SK-N-SH treated with all-trans-retinoic acid at 6 μM for 48 hours (cell line): ENCODE results near the gene SUSD3.
"Not testable (repeated sequence)": the region's sequence is repeated elsewhere in the genome, so short reads cannot be mapped to it uniquely, and the experiment has no call there.

Experiments
- ATAC-seq: fragments of 200-7000 bp; cut with Tn5 transposase; 3 replicates; pipeline ENCODE4 v1.9.1; 2020; ENCODE audit warnings: mild to moderate bottlenecking, moderate library complexity
- ARNTL ChIP-seq: fragments of 450-650 bp; formaldehyde crosslinking; IDR thresholded peaks from 2 replicates; pipeline ENCODE4 v1.5.0; 2020; ENCODE audit warnings: low read depth, mild to moderate bottlenecking, moderate library complexity, borderline replicate concordance
- BACH2 ChIP-seq: fragments of 250-450 bp; sonication (Bioruptor Pico); IDR thresholded peaks from 2 replicates; pipeline ENCODE4 v1.9.0; 2021; ENCODE audit warnings: mild to moderate bottlenecking, borderline replicate concordance
- CREB5 ChIP-seq: fragments of 250-450 bp; sonication (Bioruptor Pico); IDR thresholded peaks from 2 replicates; pipeline ENCODE4 v1.5.1; 2020; ENCODE audit warnings: low read depth, mild to moderate bottlenecking, moderate library complexity
- CSDC2 ChIP-seq: fragments of 250-450 bp; sonication (Bioruptor Pico); IDR thresholded peaks from 2 replicates; pipeline ENCODE4 v1.5.0; 2020; ENCODE audit warnings: mild to moderate bottlenecking, moderate library complexity
- ISL1 ChIP-seq: fragments of 250-450 bp; sonication (Bioruptor Pico); IDR thresholded peaks from 2 replicates; pipeline ENCODE4 v2.1.2; 2022; ENCODE audit warnings: mild to moderate bottlenecking, moderate library complexity
- OSR1 ChIP-seq: fragments of 250-450 bp; sonication (Bioruptor Pico); IDR thresholded peaks from 2 replicates; pipeline ENCODE4 v1.8.0; 2022; ENCODE audit warnings: moderate library complexity, mild to moderate bottlenecking, inconsistent platforms
- PPARA ChIP-seq: fragments of 250-450 bp; sonication (Bioruptor Pico); IDR thresholded peaks from 2 replicates; pipeline ENCODE4 v1.5.0; 2020; ENCODE audit warnings: mild to moderate bottlenecking, borderline replicate concordance
- RARB ChIP-seq: fragments of 250-450 bp; sonication (Bioruptor Pico); IDR thresholded peaks from 2 replicates; pipeline ENCODE4 v1.8.0; 2021; ENCODE audit warnings: mild to moderate bottlenecking, moderate library complexity
- SNAI2 ChIP-seq: fragments of 250-450 bp; sonication (Bioruptor Pico); IDR thresholded peaks from 2 replicates; pipeline ENCODE4 v1.5.0; 2020; ENCODE audit warnings: mild to moderate bottlenecking, moderate library complexity
- TCF4 ChIP-seq: fragments of 250-450 bp; sonication (Bioruptor Pico); IDR thresholded peaks from 2 replicates; pipeline ENCODE4 v1.8.0; 2021; ENCODE audit warnings: mild to moderate bottlenecking, moderate library complexity, borderline replicate concordance
- ZFP3 ChIP-seq: fragments of 250-450 bp; sonication (Bioruptor Pico); IDR thresholded peaks from 2 replicates; pipeline ENCODE4 v1.5.0; 2020; ENCODE audit warnings: mild to moderate bottlenecking, moderate library complexity
- ZFP30 ChIP-seq: fragments of 450-650 bp; formaldehyde crosslinking; IDR thresholded peaks from 2 replicates; pipeline ENCODE4 v1.5.0; 2022; ENCODE audit warnings: mild to moderate bottlenecking, moderate library complexity
- ZNF70 ChIP-seq: fragments of 450-650 bp; formaldehyde crosslinking; IDR thresholded peaks from 2 replicates; pipeline ENCODE4 v1.5.0; 2020; ENCODE audit warnings: mild to moderate bottlenecking, moderate library complexity
- TF ChIP-seq, protein P1 (sequence below): fragments of 250-450 bp; sonication (Bioruptor Pico); IDR thresholded peaks from 2 replicates; pipeline ENCODE4 v1.5.1; 2021; ENCODE audit warnings: mild to moderate bottlenecking, moderate library complexity
- TF ChIP-seq, protein P2 (sequence below): fragments of 250-450 bp; sonication (Bioruptor Pico); IDR thresholded peaks from 2 replicates; pipeline ENCODE4 v1.8.0; 2021; ENCODE audit warnings: low read depth, mild to moderate bottlenecking, moderate library complexity, borderline replicate concordance
- TF ChIP-seq, protein P3 (sequence below): fragments of 250-450 bp; sonication (Bioruptor Pico); IDR thresholded peaks from 2 replicates; pipeline ENCODE4 v1.5.0; 2020; ENCODE audit warnings: mild to moderate bottlenecking, moderate library complexity
- TF ChIP-seq, protein P4 (sequence below): fragments of 250-450 bp; sonication (Bioruptor Pico); IDR thresholded peaks from 2 replicates; pipeline ENCODE4 v1.8.0; 2020; ENCODE audit warnings: mild to moderate bottlenecking, moderate library complexity, borderline replicate concordance

The SUSD3 gene

DNA sequence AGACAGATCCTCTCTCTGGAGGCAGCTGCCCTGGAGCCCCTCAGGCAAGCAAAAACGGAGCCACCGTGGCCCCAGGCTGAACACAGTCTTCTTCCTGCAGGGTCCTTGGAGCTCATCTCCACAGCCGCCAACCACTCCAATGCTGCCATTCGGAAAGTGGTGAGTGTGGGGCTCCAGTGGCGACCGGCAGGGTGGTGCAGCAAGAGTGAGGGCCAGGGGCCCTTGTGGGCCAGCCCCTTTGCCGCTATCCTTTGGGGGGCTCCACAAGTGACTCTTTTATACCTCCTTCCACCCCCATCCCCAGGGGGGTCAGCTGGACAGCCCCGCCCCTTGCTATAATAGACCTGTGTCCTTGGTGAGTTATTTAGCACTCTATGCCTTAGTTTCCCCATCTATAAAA lies 47.4 kb upstream of the SUSD3 start:
- ATAC-seq, result no peak
- TF ChIP-seq, protein P1, sequence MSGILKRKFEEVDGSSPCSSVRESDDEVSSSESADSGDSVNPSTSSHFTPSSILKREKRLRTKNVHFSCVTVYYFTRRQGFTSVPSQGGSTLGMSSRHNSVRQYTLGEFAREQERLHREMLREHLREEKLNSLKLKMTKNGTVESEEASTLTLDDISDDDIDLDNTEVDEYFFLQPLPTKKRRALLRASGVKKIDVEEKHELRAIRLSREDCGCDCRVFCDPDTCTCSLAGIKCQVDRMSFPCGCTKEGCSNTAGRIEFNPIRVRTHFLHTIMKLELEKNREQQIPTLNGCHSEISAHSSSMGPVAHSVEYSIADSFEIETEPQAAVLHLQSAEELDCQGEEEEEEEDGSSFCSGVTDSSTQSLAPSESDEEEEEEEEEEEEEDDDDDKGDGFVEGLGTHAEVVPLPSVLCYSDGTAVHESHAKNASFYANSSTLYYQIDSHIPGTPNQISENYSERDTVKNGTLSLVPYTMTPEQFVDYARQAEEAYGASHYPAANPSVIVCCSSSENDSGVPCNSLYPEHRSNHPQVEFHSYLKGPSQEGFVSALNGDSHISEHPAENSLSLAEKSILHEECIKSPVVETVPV, result no peak
- TF ChIP-seq ARNTL (CRISPR knock-in tag) (no peak), ISL1 (CRISPR knock-in tag) (no peak), ZFP30 (no peak), SNAI2 (CRISPR knock-in tag) (no peak), CSDC2 (CRISPR knock-in tag) (no peak), BACH2 (CRISPR knock-in tag) (no peak), OSR1 (CRISPR knock-in tag) (no peak), CREB5 (no peak), TCF4 (no peak), RARB (no peak)
- TF ChIP-seq, protein P2, sequence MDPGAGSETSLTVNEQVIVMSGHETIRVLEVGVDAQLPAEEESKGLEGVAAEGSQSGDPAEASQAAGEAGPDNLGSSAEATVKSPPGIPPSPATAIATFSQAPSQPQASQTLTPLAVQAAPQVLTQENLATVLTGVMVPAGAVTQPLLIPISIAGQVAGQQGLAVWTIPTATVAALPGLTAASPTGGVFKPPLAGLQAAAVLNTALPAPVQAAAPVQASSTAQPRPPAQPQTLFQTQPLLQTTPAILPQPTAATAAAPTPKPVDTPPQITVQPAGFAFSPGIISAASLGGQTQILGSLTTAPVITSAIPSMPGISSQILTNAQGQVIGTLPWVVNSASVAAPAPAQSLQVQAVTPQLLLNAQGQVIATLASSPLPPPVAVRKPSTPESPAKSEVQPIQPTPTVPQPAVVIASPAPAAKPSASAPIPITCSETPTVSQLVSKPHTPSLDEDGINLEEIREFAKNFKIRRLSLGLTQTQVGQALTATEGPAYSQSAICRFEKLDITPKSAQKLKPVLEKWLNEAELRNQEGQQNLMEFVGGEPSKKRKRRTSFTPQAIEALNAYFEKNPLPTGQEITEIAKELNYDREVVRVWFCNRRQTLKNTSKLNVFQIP (CRISPR knock-in tag), result no peak

DNA sequence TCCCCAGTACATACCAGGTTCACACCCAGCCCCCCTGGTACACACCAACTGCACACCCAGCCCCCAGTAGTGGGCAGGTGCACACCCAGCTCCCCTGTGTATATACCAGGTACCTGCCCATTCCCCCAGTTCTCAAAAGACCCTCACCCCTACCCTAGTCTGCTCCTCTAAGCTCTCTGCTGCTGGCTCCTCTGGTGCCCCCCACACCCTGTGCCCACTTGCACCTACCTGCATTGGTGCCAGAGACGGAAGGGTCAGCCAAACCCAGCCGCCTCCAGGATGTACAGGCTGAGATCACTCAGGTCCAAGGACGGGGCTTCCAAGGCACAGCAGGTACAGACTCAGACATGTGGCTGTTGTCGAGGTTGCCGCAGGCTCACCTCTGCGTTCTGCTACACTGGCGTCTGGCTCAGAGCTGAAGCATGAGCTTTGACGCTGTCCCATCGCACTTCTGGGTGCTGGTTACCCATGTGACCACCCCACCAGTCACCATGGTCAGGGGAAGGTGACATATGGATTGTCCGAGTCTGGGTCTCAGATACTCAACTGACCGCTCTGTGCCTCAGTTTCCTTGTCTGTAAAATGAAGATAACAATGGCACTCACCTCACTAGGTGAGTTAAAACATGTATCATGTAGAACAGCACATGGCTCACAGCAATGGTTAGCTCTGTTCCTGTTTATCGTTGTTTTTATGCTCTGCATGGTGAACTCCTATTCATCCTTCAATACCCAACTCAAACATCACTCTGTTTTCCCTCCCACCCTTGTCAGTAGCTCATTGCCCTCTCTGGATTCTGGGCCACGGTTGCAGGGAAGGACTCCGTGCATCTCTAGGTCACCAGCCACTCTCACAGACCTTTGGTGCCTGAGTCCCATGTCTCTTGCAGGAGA lies 45.3 kb upstream of the SUSD3 start:
- no peak for ATAC-seq
- no peak for TF ChIP-seq PPARA (CRISPR knock-in tag)
- TF ChIP-seq ZNF70 (CRISPR knock-in tag), result no peak
- TF ChIP-seq OSR1 (CRISPR knock-in tag), result no peak
- TF ChIP-seq ZFP3 (CRISPR knock-in tag), result peak; percentile 95
- TF ChIP-seq, all 23 proteins: peak for 1

DNA sequence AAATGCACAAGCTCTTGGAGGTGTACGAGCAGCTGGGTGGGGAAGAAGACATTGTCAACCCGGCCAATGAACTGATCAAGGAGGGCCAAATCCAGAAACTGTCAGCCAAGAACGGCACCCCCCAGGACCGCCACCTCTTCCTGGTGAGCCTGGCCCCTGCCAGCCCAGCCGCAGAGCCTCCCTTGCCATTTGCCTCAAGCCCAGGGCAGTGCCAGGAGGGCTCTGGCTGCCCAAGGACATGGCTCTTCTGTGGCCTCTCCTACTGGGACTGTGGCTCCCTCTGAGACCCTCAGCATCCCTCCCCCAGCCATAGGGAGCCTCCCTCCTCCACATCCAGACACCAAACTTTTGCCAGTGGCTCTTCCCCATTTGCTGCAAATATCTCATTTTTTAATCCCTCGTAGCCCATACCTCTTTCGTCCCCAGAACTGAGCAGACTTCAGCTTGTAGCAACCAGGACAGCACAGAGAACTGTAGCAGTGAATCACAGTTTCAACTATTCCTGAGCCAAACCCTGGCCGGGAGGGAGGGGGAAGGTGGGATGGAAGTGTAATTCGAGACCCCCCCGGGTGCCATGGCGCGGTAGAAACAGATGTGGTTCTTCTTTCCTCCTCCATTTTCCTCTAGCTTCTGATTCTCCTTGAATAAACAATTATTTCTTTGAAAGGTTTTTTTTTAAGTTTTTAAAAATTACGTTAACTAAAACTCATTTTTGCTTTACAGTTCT lies 44.5 kb upstream of the SUSD3 start:
- TF ChIP-seq, protein P3, sequence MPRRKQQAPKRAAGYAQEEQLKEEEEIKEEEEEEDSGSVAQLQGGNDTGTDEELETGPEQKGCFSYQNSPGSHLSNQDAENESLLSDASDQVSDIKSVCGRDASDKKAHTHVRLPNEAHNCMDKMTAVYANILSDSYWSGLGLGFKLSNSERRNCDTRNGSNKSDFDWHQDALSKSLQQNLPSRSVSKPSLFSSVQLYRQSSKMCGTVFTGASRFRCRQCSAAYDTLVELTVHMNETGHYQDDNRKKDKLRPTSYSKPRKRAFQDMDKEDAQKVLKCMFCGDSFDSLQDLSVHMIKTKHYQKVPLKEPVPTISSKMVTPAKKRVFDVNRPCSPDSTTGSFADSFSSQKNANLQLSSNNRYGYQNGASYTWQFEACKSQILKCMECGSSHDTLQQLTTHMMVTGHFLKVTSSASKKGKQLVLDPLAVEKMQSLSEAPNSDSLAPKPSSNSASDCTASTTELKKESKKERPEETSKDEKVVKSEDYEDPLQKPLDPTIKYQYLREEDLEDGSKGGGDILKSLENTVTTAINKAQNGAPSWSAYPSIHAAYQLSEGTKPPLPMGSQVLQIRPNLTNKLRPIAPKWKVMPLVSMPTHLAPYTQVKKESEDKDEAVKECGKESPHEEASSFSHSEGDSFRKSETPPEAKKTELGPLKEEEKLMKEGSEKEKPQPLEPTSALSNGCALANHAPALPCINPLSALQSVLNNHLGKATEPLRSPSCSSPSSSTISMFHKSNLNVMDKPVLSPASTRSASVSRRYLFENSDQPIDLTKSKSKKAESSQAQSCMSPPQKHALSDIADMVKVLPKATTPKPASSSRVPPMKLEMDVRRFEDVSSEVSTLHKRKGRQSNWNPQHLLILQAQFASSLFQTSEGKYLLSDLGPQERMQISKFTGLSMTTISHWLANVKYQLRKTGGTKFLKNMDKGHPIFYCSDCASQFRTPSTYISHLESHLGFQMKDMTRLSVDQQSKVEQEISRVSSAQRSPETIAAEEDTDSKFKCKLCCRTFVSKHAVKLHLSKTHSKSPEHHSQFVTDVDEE, result no peak
- no peak for ATAC-seq

- not testable (repeated sequence) for ATAC-seq
These were observed 43.3 kb upstream of the SUSD3 start for GRCh38 chr9:93015190-93015589.

- no peak for TF ChIP-seq BACH2 (CRISPR knock-in tag)
- no peak for TF ChIP-seq ZFP30
- TF ChIP-seq, protein P1, result no peak
- TF ChIP-seq, protein P4, sequence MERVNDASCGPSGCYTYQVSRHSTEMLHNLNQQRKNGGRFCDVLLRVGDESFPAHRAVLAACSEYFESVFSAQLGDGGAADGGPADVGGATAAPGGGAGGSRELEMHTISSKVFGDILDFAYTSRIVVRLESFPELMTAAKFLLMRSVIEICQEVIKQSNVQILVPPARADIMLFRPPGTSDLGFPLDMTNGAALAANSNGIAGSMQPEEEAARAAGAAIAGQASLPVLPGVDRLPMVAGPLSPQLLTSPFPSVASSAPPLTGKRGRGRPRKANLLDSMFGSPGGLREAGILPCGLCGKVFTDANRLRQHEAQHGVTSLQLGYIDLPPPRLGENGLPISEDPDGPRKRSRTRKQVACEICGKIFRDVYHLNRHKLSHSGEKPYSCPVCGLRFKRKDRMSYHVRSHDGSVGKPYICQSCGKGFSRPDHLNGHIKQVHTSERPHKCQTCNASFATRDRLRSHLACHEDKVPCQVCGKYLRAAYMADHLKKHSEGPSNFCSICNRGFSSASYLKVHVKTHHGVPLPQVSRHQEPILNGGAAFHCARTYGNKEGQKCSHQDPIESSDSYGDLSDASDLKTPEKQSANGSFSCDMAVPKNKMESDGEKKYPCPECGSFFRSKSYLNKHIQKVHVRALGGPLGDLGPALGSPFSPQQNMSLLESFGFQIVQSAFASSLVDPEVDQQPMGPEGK (CRISPR knock-in tag), result no peak
- no peak for ATAC-seq
These were observed 40.9 kb upstream of the SUSD3 start for GRCh38 chr9:93017621-93018020.
